BJ (cell line): ENCODE results near the gene GLG1. TPM values are rescaled to one million over a fixed set of nuclear protein-coding genes. Genes with fewer than 3 reads are reported as not detected.

Source experiments
- polyA plus RNA-seq: library from polyadenylated mRNA; depleted of rRNA; stranded (reverse); fragments of >200 nt; gene quantifications from 2 replicates; pipeline ENCODE4 v1.2.3, GENCODE V29; 2011; rRNA removed
- small RNA-seq: library from RNA; depleted of rRNA; stranded (forward); fragments of <200 nt; gene quantifications from one replicate; pipeline ENCODE3, GENCODE V24; 2012; ENCODE audit warnings: low replicate concordance, low read depth; ENCODE audit not compliant: insufficient read length

Gene GLG1
- polyA plus RNA-seq, 1 experiment, result 88.6 TPM

Small RNAs within 50 kb of the gene (small RNA-seq; reads per million reads assigned to genes)
- gene RF00019 (not detected), gene RNU6-237P (not detected)

Other genes with a start within 250 kb of the GLG1 start
- gene NPIPB15, start 230.8 kb downstream of the GLG1 start, polyA plus RNA-seq, result 2.9 and 3.0 TPM in 2 replicates
- 0.05 TPM in 1 of 2 replicates, not detected in the other for gene CLEC18B, start 185.6 kb downstream of the GLG1 start, polyA plus RNA-seq
- gene RFWD3, start 59.8 kb upstream of the GLG1 start, polyA plus RNA-seq, result 20.2 and 20.7 TPM in 2 replicates
- gene MLKL, start 93.7 kb upstream of the GLG1 start, polyA plus RNA-seq, result 4.4 and 5.5 TPM in 2 replicates
- gene FA2H, start 167.7 kb upstream of the GLG1 start, polyA plus RNA-seq, result not detected in 2 replicates